NCI-H1694 treated with DMSO at 0.1 percent for 48 hours (cell line): ENCODE results near the gene KANK2.
"Not testable (repeated sequence)": the region's sequence is repeated elsewhere in the genome, so short reads cannot be mapped to it uniquely, and the experiment has no call there.

Experiments
- DNase-seq: peaks from one replicate; lab custom pipeline; 2025; lab: John Stamatoyannopoulos, UW

The KANK2 gene

GRCh38 chr19:11172576-11172975 lies 24.8 kb downstream of the KANK2 start:
- DNase-seq: no peak

- no peak for DNase-seq
Measured at GRCh38 chr19:11171144-11171543, 26.2 kb downstream of the KANK2 start.

GRCh38 chr19:11169896-11170678 lies 27.3 kb downstream of the KANK2 start:
- DNase-seq: no peak

GRCh38 chr19:11168568-11168967 lies 28.8 kb downstream of the KANK2 start:
- no peak for DNase-seq

- DNase-seq: no peak
Measured at GRCh38 chr19:11166281-11167142, 30.8 kb downstream of the KANK2 start.

- DNase-seq: no peak
Measured at GRCh38 chr19:11165486-11166030, 31.8 kb downstream of the KANK2 start.

- no peak for DNase-seq
Measured at GRCh38 chr19:11164879-11165406, 32.4 kb downstream of the KANK2 start.

GRCh38 chr19:11164296-11164695 lies 33.0 kb downstream of the KANK2 start:
- DNase-seq: no peak

GRCh38 chr19:11160440-11160768 lies 36.9 kb downstream of the KANK2 start:
- DNase-seq: not testable (repeated sequence)

- DNase-seq: no peak
Measured at GRCh38 chr19:11159598-11160439, 37.5 kb downstream of the KANK2 start.

GRCh38 chr19:11155373-11156120 lies 41.8 kb downstream of the KANK2 start, which contains the start of gene SPC24:
Gene SPC24, minus strand, starts transcription at chr19:11155782. Its CDS starts 6 bp downstream, at chr19:11155776.
- DNase-seq: peak; percentile 97

- DNase-seq: no peak
Measured at GRCh38 chr19:11154683-11155047, 42.7 kb downstream of the KANK2 start.

- DNase-seq: no peak
Measured at GRCh38 chr19:11152318-11153062, 44.9 kb downstream of the KANK2 start.

- no peak for DNase-seq
Measured at GRCh38 chr19:11151181-11151580, 46.2 kb downstream of the KANK2 start.

GRCh38 chr19:11148001-11148400 lies 49.3 kb downstream of the KANK2 start:
- DNase-seq: no peak

- no peak for DNase-seq
Measured at GRCh38 chr19:11145536-11145924, 51.8 kb downstream of the KANK2 start.

GRCh38 chr19:11142528-11143171 lies 54.7 kb downstream of the KANK2 start:
- DNase-seq: no peak

- DNase-seq: no peak
Measured at GRCh38 chr19:11141937-11142527, 55.3 kb downstream of the KANK2 start.

GRCh38 chr19:11140896-11141295 lies 56.4 kb downstream of the KANK2 start:
- DNase-seq: no peak
